Urothelium cell line (cell line): Measurements from ENCODE around the gene GNMT.
"Not testable (repeated sequence)": the region's sequence is repeated elsewhere in the genome, so short reads cannot be mapped to it uniquely, and the experiment has no call there.

Experiments
- DNase-seq: peaks from one replicate; pipeline ENCODE4 v3.0.0; 2011; ENCODE audit warnings: low spot score, mixed read lengths
- FAIRE-seq: peaks from 2 replicates; lab custom pipeline; 2011; peaks lifted over from hg19 to GRCh38; lab: Jason Lieb, UNC

GNMT gene

DNA sequence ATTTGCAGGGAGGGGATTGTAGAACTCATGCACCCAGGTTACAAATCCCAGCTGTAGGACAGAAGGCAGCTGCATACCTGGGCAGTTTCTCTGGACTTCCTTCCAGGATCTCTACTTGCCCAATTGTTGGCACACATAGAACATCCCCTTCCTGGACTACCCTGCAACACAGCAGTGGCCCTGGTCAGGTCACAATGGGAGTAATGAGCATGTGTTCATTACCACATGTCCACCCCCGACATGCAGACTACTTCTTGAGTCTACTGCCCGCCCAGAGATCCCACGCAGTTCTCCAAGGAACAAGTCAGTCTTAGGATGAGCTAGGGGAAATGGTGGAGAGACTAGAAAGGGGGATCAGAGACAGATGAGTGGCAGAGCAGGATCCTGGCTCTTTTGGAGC is 13.4 kb downstream of the GNMT start:
- DNase-seq = no peak
- FAIRE-seq = no peak

DNA sequence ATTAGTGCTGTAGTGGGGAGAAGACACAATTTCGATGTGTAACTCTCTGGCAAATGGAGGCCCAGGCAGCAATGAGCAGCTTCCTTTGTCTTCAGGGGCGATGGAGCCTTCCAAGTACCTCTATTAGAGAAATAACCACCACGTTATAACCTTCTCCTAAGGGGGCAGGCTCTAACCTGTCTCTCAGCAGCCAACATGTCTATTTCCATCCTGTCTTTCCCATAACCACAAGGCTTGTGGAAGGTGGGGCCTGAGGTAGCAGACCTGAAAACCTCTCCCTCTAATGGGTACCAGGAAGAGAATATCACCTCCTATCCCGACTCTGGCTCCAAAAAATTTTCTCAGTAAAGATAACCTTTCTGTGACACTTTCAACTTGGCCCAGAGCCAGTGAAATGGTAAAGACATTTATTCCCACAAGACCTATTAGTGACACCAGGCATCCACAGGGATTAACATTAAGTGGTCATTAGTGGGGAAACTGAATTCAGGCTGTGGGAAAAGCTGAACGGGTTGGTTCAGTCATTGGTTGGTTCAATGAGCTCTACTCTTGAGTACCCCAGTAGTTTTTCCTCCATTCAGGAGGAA is 14.5 kb downstream of the GNMT start:
- DNase-seq = no peak
- no peak for FAIRE-seq

DNA sequence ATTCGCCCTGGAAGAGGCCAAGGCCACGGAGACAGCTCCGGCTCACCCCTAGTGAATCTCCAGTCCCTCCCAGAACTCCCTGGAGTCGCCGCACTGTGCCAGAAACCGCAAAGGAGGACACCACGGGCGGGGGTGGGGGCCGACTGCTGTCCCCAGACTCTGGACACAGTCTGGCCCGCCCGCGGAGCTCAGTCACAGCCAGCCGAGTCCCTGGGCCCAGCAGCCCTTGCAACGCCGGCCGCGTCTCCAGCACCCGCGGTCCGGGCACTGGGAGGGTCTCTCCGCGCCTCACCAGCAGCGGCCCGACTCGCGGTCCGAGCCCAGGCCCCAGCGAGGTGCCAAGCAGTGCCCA is 17.9 kb downstream of the GNMT start:
- DNase-seq = peak; percentile 40
- FAIRE-seq = no peak

DNA sequence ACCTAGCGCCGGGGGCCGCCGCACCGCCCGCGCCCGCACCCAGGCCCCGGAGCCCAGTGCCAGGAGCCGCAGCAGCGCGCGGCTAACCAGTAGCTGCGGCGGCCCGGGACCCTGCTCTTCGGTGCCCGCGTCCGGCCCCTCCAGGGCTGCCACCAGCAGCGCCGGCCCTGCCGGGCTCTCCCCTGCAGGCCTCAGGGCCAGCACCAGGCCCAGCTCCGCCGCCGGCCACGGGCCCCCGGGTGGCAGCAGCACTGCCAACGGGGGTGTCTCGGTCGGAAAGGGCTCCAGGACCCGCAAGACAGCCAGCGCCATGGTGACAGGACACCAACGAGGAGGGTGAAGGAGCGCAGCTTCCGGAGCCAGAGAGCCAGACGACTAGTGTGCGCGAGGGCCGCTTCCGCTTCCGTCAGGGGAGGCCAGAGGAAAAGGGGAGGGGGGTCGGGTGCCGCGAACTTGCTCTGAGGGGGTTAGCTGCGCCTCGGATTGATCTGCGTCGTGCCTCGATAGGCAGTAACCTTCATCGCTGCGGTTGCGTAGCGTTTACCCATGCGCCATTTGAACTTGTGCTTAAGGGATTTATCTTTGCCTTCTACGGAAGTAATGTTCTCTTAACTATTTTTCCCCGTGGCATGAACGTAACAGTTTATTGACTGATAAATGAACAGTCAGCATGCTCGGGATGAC is 18.4 kb downstream of the GNMT start, which contains the start of gene PEX6:
Gene PEX6, minus strand, starts transcription at position 343 of the 684 bp plus-strand sequence. Its CDS starts 31 bp downstream, at position 312.
- FAIRE-seq = no peak
- DNase-seq = peak; percentile 84

DNA sequence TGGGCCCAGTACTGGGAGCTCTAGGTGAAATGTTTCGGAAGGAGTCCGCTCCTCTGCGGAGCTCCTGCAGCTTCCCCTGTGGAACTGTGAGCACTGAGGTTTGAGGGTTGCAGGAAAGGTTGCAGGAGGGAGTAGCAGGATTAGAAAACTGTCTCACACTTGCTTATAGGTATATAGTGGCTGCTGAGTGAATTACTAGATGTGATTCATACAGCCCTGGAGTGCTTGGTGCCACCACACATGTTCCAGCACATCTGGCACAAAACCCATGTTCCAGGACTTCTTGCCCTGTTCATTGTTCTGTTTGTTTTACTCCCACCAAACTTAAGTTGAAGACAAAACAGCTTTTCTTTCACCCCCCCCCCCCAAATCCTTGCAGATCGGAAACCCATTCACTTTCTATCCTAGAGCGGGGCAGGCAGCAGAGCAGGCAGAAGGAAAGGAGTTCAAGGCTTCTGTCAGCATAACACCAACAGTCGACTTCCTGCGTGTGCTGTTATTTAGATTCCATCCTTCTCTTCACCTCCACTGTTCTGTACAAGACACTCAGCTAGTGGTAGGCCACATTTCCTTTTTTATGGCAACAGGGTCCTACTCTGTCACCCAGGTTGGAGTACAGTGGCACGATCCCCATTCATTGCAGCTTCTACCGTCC is 19.1 kb downstream of the GNMT start:
- FAIRE-seq (no peak), DNase-seq (peak; percentile 26)

DNA sequence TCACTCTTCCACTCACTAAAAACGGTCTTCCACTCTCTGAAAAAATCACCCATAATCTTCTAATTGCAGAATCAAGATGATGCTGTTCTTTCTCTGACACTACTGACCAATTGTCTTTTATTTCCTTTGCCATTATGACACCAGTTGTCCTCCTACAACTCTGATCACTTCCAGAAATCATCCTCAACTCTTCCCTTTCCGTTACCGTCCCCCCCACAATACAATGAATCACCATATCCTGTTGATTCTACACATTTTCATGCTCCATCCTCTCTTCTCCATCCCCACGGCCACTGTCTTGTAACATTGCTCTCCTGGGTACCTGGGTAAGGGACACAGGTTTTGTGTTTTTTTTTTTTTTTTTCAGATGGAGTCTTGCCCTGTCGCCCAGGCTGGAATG is 21.3 kb downstream of the GNMT start:
- no peak for FAIRE-seq

DNA sequence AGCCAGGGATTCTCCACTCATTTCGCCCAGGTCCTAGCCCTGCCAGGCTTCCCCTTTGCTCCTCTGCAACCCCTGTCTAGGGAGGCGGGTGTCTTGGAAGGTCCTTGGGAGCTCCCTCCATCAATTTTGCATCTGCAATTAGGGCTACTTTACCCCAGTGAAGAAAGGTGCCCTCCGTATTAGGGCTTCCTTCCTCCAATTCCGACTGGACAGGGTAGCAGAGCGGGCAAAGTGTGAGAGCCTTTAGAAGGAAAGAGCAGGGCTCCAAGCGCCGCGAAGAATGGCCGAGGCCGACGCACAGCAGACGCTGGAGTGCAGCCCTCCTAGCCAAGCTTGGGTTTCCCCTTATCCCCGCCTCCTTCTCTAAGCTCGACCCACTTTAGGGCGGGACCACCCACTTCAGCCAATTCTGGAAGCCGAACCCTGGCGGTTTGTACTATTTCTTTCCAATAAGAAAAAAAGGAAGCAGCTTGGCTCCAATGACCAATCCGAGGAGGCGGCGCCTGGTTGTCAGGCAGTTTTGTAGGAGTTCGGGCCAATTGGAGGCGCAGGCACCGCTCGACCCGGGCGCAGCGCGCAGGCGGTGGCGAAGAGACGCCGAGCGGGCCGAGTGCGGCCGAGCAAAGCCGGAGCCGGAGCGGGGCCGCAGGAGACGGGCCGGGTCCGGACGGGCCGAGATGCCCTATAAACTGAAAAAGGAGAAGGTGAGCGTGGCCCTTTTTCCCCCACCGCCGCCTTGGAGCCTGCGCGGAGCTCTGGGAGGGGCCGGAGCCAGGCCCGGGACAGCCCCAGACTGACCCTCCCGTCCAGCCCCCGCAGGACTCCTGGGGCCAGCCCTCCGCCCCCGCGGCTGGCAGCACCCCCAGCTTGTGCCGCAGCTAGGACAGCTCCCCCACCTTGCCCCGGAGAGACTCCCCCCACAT is 23.7 kb downstream of the GNMT start, which contains the start of gene PPP2R5D:
Gene PPP2R5D, plus strand, starts transcription at position 570 of the 923 bp plus-strand sequence. Its CDS starts 108 bp downstream, at position 678.
- FAIRE-seq = no peak
- peak; percentile 98 for DNase-seq

More for the DNA sequence above, 21.3 kb downstream of the GNMT start:
- no peak for DNase-seq

DNA sequence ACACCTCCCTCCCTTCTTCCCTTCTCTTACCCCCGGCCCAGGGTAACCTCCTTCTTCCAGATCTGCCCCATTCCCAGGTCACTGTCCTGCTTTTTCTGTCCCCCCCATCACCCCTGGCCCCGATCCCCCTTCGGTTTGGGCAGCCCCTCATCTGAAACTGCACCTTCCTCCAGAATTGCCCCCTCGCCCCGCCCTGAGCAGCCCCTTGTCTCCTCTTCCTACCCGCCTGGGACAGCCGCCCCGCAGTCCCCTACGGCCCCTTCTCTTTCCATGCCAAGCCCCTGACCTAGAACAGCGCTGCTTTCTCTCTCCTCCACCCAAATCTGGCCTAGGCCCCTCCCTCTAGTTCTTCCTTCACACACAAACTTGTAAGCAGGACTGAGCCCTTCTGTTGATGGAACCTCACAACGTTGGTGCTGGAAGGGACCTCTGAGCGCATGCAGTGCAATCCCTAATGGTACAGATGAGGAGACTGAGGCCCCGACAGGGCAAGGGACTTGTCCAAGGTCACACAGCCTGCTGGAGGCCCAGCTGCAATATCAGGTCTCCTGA is 24.4 kb downstream of the GNMT start:
- FAIRE-seq = no peak
- DNase-seq = peak; percentile 15

DNA sequence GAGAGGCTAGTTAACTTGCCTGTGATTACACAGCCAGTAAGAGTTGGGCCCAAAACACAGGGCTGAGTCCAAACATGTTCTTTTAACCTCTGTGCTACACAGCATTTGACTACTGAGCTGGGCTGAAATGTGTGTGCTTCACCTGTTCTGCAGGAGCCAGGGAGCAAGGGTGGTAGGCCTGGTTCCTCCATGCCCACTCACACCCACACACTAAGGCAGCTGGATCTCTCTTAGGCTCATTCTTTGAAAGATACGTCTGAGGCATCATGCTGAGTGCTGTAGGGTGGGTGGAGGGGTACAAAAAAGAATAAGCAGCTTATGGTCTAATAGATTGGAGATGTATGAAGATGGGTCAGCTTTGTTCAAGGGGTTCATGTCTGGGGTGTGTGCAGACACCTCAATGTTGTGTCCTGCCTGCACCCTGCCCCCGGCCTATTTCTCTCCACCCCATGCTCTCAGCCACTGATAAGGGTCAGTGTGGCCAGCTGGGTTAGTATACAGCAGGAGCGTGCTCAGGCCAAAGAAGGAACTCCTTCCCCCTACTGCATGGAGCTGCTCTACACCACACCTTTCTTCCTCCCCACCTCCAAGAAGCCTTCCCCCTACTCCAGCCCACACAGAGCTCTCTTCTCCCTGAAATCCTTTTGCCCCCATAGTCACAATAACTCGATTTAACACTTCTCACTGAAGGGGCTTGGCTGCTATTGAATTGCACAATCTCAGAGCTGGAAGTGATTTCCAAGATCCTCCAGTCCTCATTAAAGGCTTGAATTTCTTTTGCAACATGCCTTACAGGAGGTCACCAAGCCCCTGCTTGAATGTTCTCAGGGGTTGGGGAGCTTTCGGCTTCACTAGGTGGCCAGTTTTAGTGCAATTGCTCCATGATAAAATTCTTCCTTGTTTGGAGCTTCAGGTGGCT is 27.2 kb downstream of the GNMT start:
- no peak for DNase-seq
- no peak for FAIRE-seq

DNA sequence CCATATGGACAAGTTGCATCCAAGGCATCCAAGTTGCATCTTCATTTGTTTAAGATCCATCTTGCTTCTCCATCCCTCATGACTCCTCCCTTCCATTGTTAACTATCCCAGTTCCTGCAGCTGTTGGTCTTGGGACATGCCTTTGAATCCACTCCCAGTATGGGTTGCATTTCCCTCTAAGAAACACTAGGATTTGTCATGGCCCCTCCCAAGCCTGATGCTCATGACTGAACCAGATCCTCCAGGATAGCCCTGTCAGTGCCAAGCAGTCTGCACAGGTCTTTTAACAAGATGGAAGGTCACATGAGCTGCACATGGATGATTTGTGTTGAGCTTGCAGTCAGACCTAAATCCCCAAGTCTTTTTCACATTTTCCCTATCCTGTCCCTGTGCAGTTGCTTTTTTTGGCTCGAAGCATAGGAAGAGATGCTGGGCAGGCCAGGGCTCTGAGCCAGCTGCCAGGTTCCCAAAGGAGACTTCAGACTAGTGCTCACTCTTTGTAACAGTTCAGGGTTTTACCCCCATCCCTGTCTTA is 28.0 kb downstream of the GNMT start:
- no peak for DNase-seq
- FAIRE-seq = no peak

DNA sequence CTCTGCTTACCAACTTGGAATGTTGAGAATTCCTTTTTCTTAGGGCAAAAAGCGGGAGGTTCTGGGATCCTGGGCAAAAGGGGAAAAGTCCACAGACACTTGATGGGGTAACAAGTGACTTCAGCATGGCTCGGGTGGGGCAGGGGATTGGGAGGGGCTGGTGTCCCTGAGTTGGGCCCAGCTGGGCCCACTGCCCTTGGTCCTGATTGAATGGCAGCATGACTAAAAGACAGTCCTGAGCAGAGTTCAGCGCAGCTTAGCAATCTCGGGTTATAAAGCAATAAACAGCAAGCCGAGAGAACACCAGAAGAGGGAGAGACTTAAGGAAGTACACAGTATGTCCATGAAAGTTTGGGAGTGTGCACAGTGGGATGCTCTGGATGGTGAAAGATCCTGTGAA is 29.4 kb downstream of the GNMT start:
- DNase-seq = no peak
- no peak for FAIRE-seq

DNA sequence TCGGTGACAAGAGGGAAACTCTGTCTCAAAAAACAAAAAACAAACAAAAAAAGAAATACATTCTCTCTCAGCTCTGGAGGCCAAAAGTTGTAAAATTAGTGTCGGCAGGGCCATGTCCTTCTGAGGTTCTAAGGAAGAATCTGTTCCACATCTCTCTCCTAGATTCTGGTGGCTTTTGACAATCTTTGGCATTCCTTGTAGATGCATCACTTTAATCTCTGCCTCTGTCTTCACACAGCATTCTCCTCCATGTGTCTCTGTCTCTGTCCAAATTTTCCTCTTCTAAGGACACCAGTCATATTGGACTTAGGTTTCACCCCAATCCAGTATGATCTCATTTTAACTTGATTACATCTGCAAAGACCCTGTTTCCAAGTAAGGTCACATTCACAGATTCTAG is 32.9 kb downstream of the GNMT start:
- FAIRE-seq = no peak
- DNase-seq = no peak

DNA sequence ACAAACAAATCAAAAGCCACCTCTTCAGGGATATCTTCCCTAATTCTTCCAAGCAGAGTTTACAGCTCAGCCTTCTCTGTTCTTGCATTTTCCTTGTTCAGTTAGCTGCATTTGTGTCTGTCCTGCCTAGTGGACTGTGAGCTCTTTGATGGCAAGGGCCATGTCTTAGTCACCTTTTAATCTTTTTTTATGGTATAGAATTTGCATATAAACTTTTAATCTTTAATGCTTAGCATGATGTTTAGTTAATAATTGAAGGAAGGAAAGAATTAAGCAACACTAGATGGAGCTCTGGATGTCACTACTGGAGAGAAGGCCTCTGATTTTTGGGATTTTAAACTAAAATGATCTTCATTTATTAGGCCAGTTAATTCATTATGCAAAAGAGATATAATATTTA is 36.0 kb downstream of the GNMT start:
- no peak for DNase-seq
- FAIRE-seq = no peak

DNA sequence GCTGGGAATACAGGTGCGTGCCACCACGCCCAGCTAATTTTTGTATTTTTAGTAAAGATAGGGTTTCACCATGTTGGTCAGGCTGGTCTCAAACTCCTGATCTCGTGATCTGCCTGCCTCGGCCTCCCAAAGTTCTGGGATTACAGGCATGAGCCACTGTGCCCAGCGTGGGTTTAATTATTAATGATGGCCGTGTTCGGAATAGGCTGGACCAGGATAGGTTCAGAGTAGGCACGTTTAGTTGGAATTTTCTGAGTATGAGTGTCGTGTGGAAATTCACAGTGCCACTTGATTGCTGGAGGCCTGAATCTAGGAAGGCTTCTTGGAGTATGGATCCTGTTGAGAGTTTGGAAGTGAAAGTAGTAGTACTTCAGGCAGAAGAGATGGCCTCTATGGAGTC is 37.7 kb downstream of the GNMT start:
- not testable (repeated sequence) for FAIRE-seq

DNA sequence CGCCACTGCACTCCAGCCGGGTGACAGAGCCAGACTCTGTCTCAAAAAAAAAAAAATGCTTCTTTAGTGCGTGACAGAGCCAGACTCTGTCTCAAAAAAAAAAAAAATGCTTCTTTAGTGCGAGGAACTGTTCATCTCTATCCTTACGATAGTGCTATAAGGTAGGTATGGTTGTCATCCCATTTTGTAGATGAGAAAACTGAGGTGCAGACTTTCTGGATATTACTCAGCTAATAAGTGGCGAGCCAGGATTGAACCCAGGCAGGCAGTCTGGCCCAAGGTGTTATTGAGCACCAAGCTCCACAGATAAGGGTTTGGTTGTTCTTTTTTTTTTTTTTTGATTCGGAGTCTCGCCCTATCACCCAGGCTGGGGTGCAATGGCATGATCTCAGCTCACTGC is 41.3 kb downstream of the GNMT start:
- DNase-seq (no peak), FAIRE-seq (no peak)

More for the DNA sequence above, 37.7 kb downstream of the GNMT start:
- not testable (repeated sequence) for DNase-seq

DNA sequence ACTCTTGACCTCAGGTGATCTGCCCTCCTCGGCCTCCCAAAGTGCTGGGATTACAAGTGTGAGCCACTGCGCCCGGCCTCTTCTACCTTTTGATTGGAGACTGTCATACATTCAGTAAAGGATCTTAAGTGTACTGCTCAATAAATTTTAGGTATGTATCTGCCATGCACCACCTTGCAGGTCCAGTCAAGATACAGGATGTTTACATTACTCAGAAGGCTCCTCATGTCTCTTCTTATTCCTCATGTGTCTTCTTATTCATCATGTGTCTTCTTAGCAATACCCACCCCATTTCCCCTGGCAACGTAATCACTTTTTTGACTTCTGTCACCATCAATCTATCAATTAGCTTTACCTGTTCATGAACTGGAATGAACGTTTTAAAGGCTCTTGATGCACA is 45.3 kb downstream of the GNMT start:
- FAIRE-seq (no peak), DNase-seq (no peak)

DNA sequence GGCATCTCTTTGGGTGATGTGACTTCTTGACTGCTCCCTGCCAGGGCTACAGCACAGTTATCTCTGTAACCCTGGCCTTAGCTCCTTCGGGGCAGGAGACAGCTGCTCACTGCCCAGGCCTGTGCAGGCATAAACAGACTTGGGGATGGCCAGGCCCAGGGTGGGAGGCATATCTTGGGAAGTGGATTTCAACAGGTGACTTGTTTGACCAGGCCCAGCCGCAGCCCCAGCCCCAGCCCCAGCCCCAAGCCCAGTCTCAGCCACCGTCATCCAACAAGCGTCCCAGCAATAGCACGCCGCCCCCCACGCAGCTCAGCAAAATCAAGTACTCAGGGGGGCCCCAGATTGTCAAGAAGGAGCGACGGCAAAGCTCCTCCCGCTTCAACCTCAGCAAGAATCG is 45.7 kb downstream of the GNMT start:
- FAIRE-seq = no peak
- DNase-seq = no peak

DNA sequence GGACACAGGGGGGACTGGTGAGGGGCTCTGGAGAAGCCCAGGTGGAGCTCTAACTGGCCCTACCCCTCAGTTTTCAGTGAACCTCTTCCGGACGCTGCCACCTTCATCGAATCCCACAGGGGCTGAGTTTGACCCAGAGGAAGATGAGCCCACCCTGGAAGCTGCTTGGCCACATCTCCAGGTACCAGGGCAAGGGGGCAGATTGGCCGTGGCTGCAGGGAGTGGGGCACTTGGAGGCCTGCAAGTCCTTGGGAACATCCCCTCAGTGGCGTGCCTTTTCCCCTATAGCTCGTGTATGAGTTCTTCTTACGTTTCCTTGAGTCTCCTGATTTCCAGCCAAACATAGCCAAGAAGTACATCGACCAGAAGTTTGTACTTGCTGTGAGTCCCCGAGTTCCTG is 46.6 kb downstream of the GNMT start:
- no peak for FAIRE-seq
- no peak for DNase-seq

DNA sequence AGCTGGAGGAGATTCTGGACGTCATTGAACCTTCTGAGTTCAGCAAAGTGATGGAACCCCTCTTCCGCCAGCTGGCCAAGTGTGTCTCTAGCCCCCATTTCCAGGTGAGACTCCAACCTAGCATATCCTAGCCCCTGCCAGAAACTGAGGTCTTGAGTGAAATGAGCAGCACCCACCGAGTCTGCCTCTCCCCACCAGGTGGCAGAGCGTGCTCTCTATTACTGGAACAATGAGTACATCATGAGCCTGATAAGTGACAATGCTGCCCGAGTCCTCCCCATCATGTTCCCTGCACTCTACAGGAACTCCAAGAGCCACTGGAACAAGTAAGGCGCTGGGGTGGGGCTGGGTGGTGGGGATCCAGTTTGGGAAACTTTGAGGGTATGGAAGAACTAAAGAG is 48.6 kb downstream of the GNMT start:
- DNase-seq (no peak), FAIRE-seq (no peak)
